HEK293 (cell line): ENCODE measurements around the gene KRTAP4-12.

ENCODE experiments used
- CTCF ChIP-seq: fragments of 450-650 bp; formaldehyde crosslinking; IDR thresholded peaks from 2 replicates; pipeline ENCODE4 v1.5.1; 2016; ENCODE audit warnings: missing biosample characterization, missing genetic modification characterization
- ZNF274 ChIP-seq, 2 experiments: fragments of 200-500 bp in 1 of 2; fragments of 450-650 bp in 1 of 2; sonication (Bioruptor generic) in 1 of 2; formaldehyde crosslinking in 1 of 2; IDR thresholded peaks; 2 replicates each; pipeline versions ENCODE4 v1.5.1 to v1.6.1; 2014 to 2016; ENCODE audit warnings: borderline replicate concordance in 1 of 2, inconsistent platforms in 1 of 2, low read length in 1 of 2, missing biosample characterization in 1 of 2, missing genetic modification characterization in 1 of 2
- ZNF639 ChIP-seq: fragments of 450-650 bp; formaldehyde crosslinking; IDR thresholded peaks from 2 replicates; pipeline ENCODE4 v1.5.1; 2016; ENCODE audit warnings: missing biosample characterization, missing genetic modification characterization

- TF ChIP-seq CTCF (tag by site-specific recombination) (no peak), ZNF274 (IDR thresholded peaks at IDR 0.05; ENCODE audit: low read length) (no peak), ZNF274 (tag by site-specific recombination; IDR thresholded peaks at IDR 0.05; ENCODE audit: borderline replicate concordance) (no peak), ZNF639 (tag by site-specific recombination) (no peak)
These were observed 26.0 kb upstream of the KRTAP4-12 start for GRCh38 chr17:41150026-41150425.
